IMR-90 (cell line): ENCODE measurements around the gene ST6GALNAC3. TPM values are rescaled to one million over a fixed set of nuclear protein-coding genes. Genes with fewer than 3 reads are reported as not detected.

Experiments
- ATAC-seq: fragments of 200-7000 bp; cut with Tn5 transposase; 2 replicates; pipeline ENCODE4 v1.9.1; 2020; ENCODE audit warnings: low read depth, mild to moderate bottlenecking, moderate library complexity
- BruUV-seq: library from RNA; stranded (reverse); fragments of 400-500 nt; replicated peaks from 2 replicates; lab custom pipeline; 2021; lab: Mats Ljungman, UMichigan
- CTCF ChIA-PET: fragments of 300-600 bp; formaldehyde crosslinking; extraction: SDS; loops from one replicate; lab custom pipeline; 2021; ENCODE audit warnings: antibody characterized with exemption; lab: Yijun Ruan, JAX
- POLR2A ChIA-PET: fragments of 300-600 bp; sonication (Branson Sonifier 250); formaldehyde crosslinking; loops from one replicate; lab custom pipeline; 2022; ENCODE audit warnings: antibody characterized with exemption; ENCODE audit not compliant: unreplicated experiment; lab: Charles Lee
- DNase-seq: peaks from one replicate; pipeline ENCODE4 v3.0.0; 2013
- H2AFZ ChIP-seq: replicated peaks from 2 replicates; pipeline ENCODE3; 2013; ENCODE audit warnings: low read length, mild to moderate bottlenecking; ENCODE audit not compliant: poor library complexity
- H2AK5ac ChIP-seq: 2 replicates; pipeline ENCODE4 v1.6.1; 2013; ENCODE audit warnings: low read depth, low read length, inconsistent platforms
- H2AK9ac ChIP-seq: replicated peaks from 2 replicates; pipeline ENCODE3; 2013; ENCODE audit warnings: mild to moderate bottlenecking, low read depth, low read length, moderate library complexity; ENCODE audit not compliant: poor library complexity
- H2BK120ac ChIP-seq: 2 replicates; pipeline ENCODE4 v1.6.1; 2013; ENCODE audit warnings: low read depth, low read length, inconsistent platforms
- H2BK15ac ChIP-seq: 3 replicates; pipeline ENCODE4 v1.6.1; 2013; ENCODE audit warnings: low read depth, low read length, inconsistent platforms
- H2BK20ac ChIP-seq: 2 replicates; pipeline ENCODE4 v1.6.1; 2013; ENCODE audit warnings: low read depth, mild to moderate bottlenecking, inconsistent platforms, low read length, moderate library complexity
- H2BK5ac ChIP-seq: 2 replicates; pipeline ENCODE4 v1.6.1; 2013; ENCODE audit warnings: mild to moderate bottlenecking, low read depth, low read length, inconsistent platforms; ENCODE audit not compliant: poor library complexity, severe bottlenecking
- H3K14ac ChIP-seq: replicated peaks from 2 replicates; pipeline ENCODE4 v1.6.1; 2013; ENCODE audit warnings: low read depth, low read length, inconsistent platforms
- H3K18ac ChIP-seq: 2 replicates; pipeline ENCODE4 v1.6.1; 2013; ENCODE audit warnings: low read depth, low read length, control low read depth
- H3K23ac ChIP-seq: 2 replicates; pipeline ENCODE4 v1.6.1; 2013; ENCODE audit warnings: low read depth, low read length, inconsistent platforms
- H3K27ac ChIP-seq: 2 replicates; pipeline ENCODE4 v1.5.1; 2013; ENCODE audit warnings: mild to moderate bottlenecking, control low read depth, low read length; ENCODE audit not compliant: insufficient read depth
- H3K27me3 ChIP-seq: 2 replicates; pipeline ENCODE4 v1.6.1; 2013; ENCODE audit warnings: low read length; ENCODE audit not compliant: control insufficient read depth, insufficient read depth
- H3K36me3 ChIP-seq: 2 replicates; pipeline ENCODE4 v1.6.1; 2013; ENCODE audit warnings: low read length, mixed read lengths; ENCODE audit not compliant: control insufficient read depth, insufficient read depth
- H3K4ac ChIP-seq: 2 replicates; pipeline ENCODE4 v1.6.1; 2013; ENCODE audit warnings: low read depth, low read length, inconsistent platforms
- H3K4me1 ChIP-seq: 2 replicates; pipeline ENCODE4 v1.6.1; 2013; ENCODE audit warnings: low read length, mixed read lengths; ENCODE audit not compliant: control insufficient read depth, insufficient read depth
- H3K4me2 ChIP-seq: 2 replicates; pipeline ENCODE4 v1.6.1; 2013; ENCODE audit warnings: low read depth, mild to moderate bottlenecking, control low read depth, low read length, moderate library complexity
- H3K4me3 ChIP-seq: 2 replicates; pipeline ENCODE4 v1.5.1; 2013; ENCODE audit warnings: low read depth, mild to moderate bottlenecking, control low read depth, low read length, moderate library complexity; ENCODE audit not compliant: insufficient read depth
- H3K56ac ChIP-seq: 2 replicates; pipeline ENCODE4 v1.6.1; 2013; ENCODE audit warnings: low read length, inconsistent platforms; ENCODE audit not compliant: insufficient read depth; ENCODE audit errors: extremely low read depth
- H3K79me1 ChIP-seq, 2 experiments: 2 replicates each; pipeline ENCODE4 v1.6.1; 2013; ENCODE audit warnings: low read length in 2 of 2, inconsistent platforms in 1 of 2, low read depth in 1 of 2
- H3K9ac ChIP-seq: 2 replicates; pipeline ENCODE4 v1.6.1; 2013; ENCODE audit warnings: low read depth, low read length, control low read depth
- H3K9me1 ChIP-seq: 2 replicates; pipeline ENCODE4 v1.6.1; 2013; ENCODE audit warnings: low read length, inconsistent platforms; ENCODE audit not compliant: insufficient read depth
- H3K9me3 ChIP-seq: 2 replicates; pipeline ENCODE4 v1.6.1; 2013; ENCODE audit warnings: low read length; ENCODE audit not compliant: control insufficient read depth, insufficient read depth
- H4K20me1 ChIP-seq: 2 replicates; pipeline ENCODE4 v1.6.1; 2013; ENCODE audit warnings: low read length, inconsistent platforms; ENCODE audit not compliant: insufficient read depth
- H4K5ac ChIP-seq: 2 replicates; pipeline ENCODE4 v1.6.1; 2013; ENCODE audit warnings: mild to moderate bottlenecking, low read depth, low read length, control low read depth
- H4K8ac ChIP-seq, 2 experiments: 2 replicates each; pipeline ENCODE4 v1.6.1; 2013; ENCODE audit warnings: low read depth in 2 of 2, low read length in 2 of 2, control low read depth in 1 of 2, inconsistent platforms in 1 of 2
- H4K91ac ChIP-seq: 2 replicates; pipeline ENCODE4 v1.6.1; 2013; ENCODE audit warnings: low read depth, low read length, inconsistent platforms; ENCODE audit not compliant: insufficient read depth
- RAD21 ChIP-seq: IDR thresholded peaks from 2 replicates; pipeline ENCODE4 v1.6.1; 2012; ENCODE audit warnings: low read length, improper control_type of control experiment
- RFX5 ChIP-seq: IDR thresholded peaks from 2 replicates; pipeline ENCODE4 v1.8.0; 2012; ENCODE audit warnings: low read depth, mild to moderate bottlenecking, low read length, moderate library complexity
- WGBS, 2 experiments: methylation state at CpG; one replicate each; pipeline versions ENCODE4 v1.1.5 to v1.1.7; 2013; ENCODE audit warnings: missing lambda C conversion rate in 2 of 2; ENCODE audit not compliant: insufficient read length in 1 of 2; ENCODE audit errors: extremely low coverage in 2 of 2; 5-methylcytosine and 5-hydroxymethylcytosine counted together
- dilution Hi-C: fragments of 300-500 bp; cut with HindIII; formaldehyde crosslinking; loops from one replicate; pipeline ENCODE4 v1.14.3; 2018; ENCODE audit warnings: low sequenced_read_pairs; ENCODE audit not compliant: unreplicated experiment
- in situ Hi-C: fragments of 300-500 bp; cut with MboI; formaldehyde crosslinking; loops from 3 replicates; pipeline ENCODE4 v1.14.3; 2019; ENCODE audit warnings: low sequenced_read_pairs, inconsistent platforms, mixed read lengths
- intact Hi-C: fragments of 100-400 bp; cut with micrococcal nuclease; formaldehyde crosslinking; loops from 2 replicates; pipeline ENCODE4 v1.10.0; 2022
- polyA plus RNA-seq, 3 experiments: library from polyadenylated mRNA; depleted of rRNA; stranded (reverse); fragments of >200 nt; gene quantifications; 2 replicates each; pipeline ENCODE4 v1.2.3, GENCODE V29; 2012; ENCODE audit warnings: low replicate concordance in 1 of 3
- total RNA-seq: library from RNA; depleted of rRNA; stranded (reverse); fragments of >200 nt; gene quantifications from 2 replicates; pipeline ENCODE4 v1.2.3, GENCODE V29; 2012

The ST6GALNAC3 gene
- total and polyA plus RNA-seq, 2 of the 4 experiments (the other 2 are of a cell fraction): 0.65 to 1.3 TPM

DNA sequence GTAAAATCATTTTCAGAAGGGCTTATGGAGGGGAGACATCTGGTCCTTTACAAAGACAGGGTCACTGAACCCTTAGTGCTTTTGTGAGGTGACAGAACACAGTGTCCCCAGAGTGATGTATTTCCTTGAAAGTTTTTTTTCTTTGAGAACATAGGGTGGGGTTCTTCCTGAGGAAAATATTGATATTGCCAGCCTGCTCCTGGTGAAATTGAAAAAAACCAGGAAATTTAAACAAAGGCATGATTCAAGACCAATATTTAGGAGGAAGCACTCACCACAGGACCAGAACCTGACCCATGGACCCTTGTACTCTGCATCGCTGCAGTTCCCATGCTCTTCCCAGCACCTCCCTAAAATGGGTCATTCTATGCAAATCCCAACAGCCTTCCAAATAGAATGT is 63.7 kb downstream of the ST6GALNAC3 start:
- Histone ChIP-seq H2AK9ac (no peak overlapping the region), H3K4ac (no peak overlapping the region), H3K36me3 (no peaks in the 10 kb centered on the region), H3K4me1 (no peaks in the 10 kb centered on the region), H3K9ac (no peak overlapping the region), H2BK5ac (no peak overlapping the region), H3K23ac (no peak overlapping the region), H3K18ac (no peak overlapping the region), H2BK20ac (no peak overlapping the region), H2AK5ac (no peak overlapping the region), H3K4me2 (no peak overlapping the region), H4K5ac (no peak overlapping the region), H2AFZ (no peak overlapping the region), H4K20me1 (no peaks in the 10 kb centered on the region), H3K56ac (no peak overlapping the region), H4K91ac (no peak overlapping the region), H3K9me3 (no peaks in the 10 kb centered on the region), H2BK120ac (no peak overlapping the region), H2BK15ac (no peak overlapping the region), H3K14ac (no peak overlapping the region), H3K79me1 (no peaks in the 10 kb centered on the region), H3K9me1 (no peaks in the 10 kb centered on the region), H3K27me3 (no peaks in the 10 kb centered on the region), H4K8ac (no peak overlapping the region), H3K27ac (no peak overlapping the region), H3K4me3 (no peak overlapping the region)
- TF ChIP-seq RFX5 (no peak), RAD21 (no peak)
- ChIA-PET POLR2A (no interaction called here), CTCF (no interaction called here)
- dilution Hi-C loops (no loop called here), intact Hi-C loops (no loop called here), in situ Hi-C loops (no loop called here)
- DNase-seq (no peak), ATAC-seq (no peak)
- no TSS peak for BruUV-seq
- no CpG with 5 or more reads among the region's 1 CpG for WGBS, 2 experiments
